ENCODE data around the gene GSG1.

DNA sequence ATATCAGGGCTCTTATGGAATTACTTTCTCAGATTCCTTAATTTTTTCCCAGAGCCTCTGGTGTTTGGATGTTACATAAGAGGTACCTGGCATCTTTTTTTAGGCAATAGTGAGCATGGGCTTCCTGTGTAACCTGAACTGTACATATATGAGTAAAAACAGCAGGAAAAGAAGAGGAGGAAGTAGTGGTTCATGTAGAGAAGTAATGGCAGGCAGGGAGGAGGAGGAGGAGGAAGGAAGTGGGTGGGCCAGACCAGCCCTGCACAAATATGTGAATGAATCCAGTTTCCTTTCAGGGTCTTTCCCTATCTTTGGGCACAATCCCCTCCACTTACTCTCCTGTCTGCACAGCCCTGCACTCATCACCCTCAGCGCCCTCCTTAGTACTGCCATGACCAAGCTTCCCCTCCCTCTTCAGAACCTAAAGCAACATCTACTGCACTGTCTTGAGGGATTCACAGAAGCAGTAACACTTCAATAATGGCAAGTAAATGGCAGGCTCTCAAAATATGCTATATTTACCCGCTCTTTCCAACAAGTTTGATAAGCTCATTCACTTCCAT is 40.9 kb upstream of the GSG1 start:
- TF ChIP-seq, protein P1, sequence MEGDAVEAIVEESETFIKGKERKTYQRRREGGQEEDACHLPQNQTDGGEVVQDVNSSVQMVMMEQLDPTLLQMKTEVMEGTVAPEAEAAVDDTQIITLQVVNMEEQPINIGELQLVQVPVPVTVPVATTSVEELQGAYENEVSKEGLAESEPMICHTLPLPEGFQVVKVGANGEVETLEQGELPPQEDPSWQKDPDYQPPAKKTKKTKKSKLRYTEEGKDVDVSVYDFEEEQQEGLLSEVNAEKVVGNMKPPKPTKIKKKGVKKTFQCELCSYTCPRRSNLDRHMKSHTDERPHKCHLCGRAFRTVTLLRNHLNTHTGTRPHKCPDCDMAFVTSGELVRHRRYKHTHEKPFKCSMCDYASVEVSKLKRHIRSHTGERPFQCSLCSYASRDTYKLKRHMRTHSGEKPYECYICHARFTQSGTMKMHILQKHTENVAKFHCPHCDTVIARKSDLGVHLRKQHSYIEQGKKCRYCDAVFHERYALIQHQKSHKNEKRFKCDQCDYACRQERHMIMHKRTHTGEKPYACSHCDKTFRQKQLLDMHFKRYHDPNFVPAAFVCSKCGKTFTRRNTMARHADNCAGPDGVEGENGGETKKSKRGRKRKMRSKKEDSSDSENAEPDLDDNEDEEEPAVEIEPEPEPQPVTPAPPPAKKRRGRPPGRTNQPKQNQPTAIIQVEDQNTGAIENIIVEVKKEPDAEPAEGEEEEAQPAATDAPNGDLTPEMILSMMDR (IDR thresholded peaks at IDR 0.05; ENCODE audit: insufficient read depth, low read depth, low read length), result no peak
- no peak for TF ChIP-seq EZH2 (IDR thresholded peaks at IDR 0.05; ENCODE audit: insufficient read depth, low read length)
